Brain microvascular endothelial cell (primary cell): ENCODE data around the gene CAMP.

Source experiments
- DNase-seq: peaks from one replicate; pipeline ENCODE4 v3.0.0-alpha.2; 2020
- H3K27ac ChIP-seq: fragments of 250-450 bp; sonication (Bioruptor Pico); 2 replicates; pipeline ENCODE4 v1.5.1; 2020; ENCODE audit warnings: mild to moderate bottlenecking, moderate library complexity
- H3K27me3 ChIP-seq: fragments of 250-450 bp; sonication (Bioruptor Pico); replicated peaks from 2 replicates; pipeline ENCODE4 v1.5.1; 2020; ENCODE audit warnings: mild to moderate bottlenecking
- H3K36me3 ChIP-seq: fragments of 250-450 bp; sonication (Bioruptor Pico); replicated peaks from 2 replicates; pipeline ENCODE4 v1.5.1; 2020; ENCODE audit warnings: mild to moderate bottlenecking
- H3K4me3 ChIP-seq: 2 replicates; pipeline ENCODE4 v1.5.1; 2011; ENCODE audit warnings: low read depth, mild to moderate bottlenecking, control low read depth, low read length, moderate library complexity
- in situ Hi-C: cut with HindIII; loops from 2 replicates; pipeline ENCODE4 v1.10.0; 2017; ENCODE audit warnings: low sequenced_read_pairs, low pct_ligation_motif_present
- TF ChIP-seq, protein P1 (sequence below): IDR thresholded peaks from 2 replicates; pipeline ENCODE4 v1.5.1; 2011; ENCODE audit warnings: low read depth, mild to moderate bottlenecking, moderate library complexity, low read length, control low read depth, inconsistent platforms; ENCODE audit errors: missing control alignments

CAMP gene

DNA sequence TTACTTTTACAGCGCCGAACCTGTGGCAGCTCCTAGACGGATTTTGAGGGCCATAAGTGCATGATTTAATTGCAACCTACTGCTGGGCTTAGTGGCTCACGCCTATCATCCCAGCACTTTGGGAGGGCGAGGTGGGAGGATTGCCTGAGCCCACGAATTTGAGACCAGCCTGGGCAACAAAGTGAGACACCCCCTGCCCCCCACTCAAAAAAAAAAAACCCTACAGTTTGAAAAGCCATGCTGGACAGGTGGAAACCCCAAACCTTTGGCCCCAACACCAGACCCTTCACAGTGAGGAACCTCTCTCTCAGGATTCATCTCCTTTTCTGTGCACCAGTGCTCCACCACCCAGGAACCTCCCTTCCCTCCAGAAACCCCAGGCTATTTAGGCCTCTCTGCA lies 34.0 kb upstream of the CAMP start:
- no peak overlapping the region for H3K27ac ChIP-seq
- no peak for DNase-seq
- no peaks in the 10 kb centered on the region for H3K36me3 ChIP-seq
- in situ Hi-C loops = no loop called here
- H3K4me3 ChIP-seq = no peak overlapping the region
- TF ChIP-seq, protein P1, sequence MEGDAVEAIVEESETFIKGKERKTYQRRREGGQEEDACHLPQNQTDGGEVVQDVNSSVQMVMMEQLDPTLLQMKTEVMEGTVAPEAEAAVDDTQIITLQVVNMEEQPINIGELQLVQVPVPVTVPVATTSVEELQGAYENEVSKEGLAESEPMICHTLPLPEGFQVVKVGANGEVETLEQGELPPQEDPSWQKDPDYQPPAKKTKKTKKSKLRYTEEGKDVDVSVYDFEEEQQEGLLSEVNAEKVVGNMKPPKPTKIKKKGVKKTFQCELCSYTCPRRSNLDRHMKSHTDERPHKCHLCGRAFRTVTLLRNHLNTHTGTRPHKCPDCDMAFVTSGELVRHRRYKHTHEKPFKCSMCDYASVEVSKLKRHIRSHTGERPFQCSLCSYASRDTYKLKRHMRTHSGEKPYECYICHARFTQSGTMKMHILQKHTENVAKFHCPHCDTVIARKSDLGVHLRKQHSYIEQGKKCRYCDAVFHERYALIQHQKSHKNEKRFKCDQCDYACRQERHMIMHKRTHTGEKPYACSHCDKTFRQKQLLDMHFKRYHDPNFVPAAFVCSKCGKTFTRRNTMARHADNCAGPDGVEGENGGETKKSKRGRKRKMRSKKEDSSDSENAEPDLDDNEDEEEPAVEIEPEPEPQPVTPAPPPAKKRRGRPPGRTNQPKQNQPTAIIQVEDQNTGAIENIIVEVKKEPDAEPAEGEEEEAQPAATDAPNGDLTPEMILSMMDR = no peak
- no peaks in the 10 kb centered on the region for H3K27me3 ChIP-seq

DNA sequence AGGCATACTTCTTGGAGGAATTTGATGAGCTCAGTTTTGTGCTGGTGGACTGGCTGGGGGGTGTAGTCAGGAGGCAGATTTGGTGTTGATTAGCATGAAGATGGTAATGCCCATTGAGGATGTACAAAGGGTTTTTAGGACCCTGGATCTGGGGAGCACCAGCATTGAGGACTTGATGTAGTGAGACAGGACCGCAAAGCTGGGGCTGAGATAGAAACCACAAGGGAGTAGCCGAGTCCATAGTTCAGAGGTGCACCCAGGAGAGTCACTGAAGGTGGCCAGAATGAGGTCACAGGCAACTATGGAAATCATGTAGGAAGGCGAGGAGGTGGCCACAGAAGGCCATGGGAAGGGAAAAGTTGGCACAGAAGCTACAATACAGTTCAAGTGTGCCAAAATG lies 32.4 kb upstream of the CAMP start:
- Histone ChIP-seq H3K36me3 (no peaks in the 10 kb centered on the region), H3K4me3 (no peak overlapping the region), H3K27me3 (no peaks in the 10 kb centered on the region), H3K27ac (no peak overlapping the region)
- DNase-seq = no peak
- in situ Hi-C loops = no loop called here
- TF ChIP-seq, protein P1 = no peak

DNA sequence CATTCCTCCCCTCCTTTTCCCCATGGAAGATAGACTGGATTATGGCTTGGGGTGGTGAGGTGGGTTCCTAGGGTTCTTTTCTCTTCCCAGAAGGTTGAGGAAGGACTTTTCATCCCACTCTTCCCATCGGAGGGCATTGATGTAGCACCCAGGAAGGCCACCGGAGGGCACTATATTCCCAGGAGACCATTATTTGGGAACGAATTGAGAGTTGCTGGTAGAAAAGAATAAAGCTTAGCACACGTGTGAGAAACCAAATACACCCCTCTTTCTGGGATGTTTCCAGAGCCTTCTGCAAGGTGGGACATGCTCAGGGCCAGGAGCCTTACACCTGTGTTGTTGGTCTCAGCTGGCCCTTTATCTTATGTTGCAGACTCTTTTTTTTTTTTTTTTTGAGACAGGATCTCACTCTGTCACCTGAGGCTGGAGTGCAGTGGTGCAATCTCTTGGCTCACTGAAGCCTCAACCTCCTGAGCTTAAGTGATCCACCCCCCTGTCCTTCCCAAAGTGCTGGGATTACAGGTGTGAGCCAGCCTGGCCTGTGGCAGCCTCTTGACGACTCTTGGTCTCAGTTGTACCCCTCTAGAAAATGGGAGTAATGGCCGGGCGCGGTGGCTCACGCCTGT lies 28.7 kb upstream of the CAMP start:
- Histone ChIP-seq H3K27ac (no peak overlapping the region), H3K36me3 (no peaks in the 10 kb centered on the region), H3K4me3 (no peak overlapping the region), H3K27me3 (no peaks in the 10 kb centered on the region)
- in situ Hi-C loops = no loop called here
- DNase-seq = peak; percentile 49
- TF ChIP-seq, protein P1 = peak; percentile 89

DNA sequence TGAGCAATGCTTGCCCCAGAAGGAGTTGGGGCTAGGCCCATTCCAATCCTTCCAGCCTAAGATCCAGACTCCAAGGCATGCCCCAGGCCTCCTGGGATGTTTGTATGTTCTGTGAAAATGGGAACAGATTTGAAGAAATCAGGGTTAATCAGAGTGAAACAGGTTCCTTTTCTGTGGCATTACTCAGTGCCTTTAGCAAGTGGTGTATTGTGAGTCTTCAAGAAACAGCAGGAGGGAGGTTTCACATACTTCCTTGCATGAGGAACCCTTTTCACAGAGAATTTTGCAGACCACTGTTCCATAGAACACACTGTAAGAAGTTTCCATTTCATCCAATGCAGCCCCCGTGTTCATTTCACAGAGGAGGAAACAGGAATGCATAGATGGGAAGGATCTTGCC lies 26.7 kb upstream of the CAMP start:
- in situ Hi-C loops = no loop called here
- no peak for DNase-seq
- H3K4me3 ChIP-seq = no peak overlapping the region
- TF ChIP-seq, protein P1 = no peak
- no peaks in the 10 kb centered on the region for H3K27me3 ChIP-seq
- no peaks in the 10 kb centered on the region for H3K36me3 ChIP-seq
- no peak overlapping the region for H3K27ac ChIP-seq

DNA sequence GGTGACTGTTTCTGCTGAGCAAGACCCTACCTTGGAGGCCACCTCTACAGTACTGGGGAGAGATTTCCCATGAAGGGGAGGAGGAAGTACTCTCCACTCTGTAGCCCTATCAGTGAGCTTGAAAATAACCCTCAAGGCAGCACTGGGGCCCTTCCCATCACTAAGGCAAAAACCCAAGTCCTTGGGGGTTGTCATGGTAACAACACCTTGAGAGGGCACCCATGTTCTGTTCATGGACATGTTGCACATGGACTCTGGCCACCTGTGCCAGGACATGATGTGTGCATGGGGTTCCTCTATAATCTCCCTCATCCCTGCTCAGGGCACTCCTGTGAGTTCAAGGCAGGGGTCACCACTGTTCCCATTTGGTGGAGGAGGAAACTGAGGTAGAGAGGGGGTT lies 24.2 kb upstream of the CAMP start:
- Histone ChIP-seq H3K36me3 (no peaks in the 10 kb centered on the region), H3K27me3 (no peaks in the 10 kb centered on the region), H3K4me3 (no peak overlapping the region), H3K27ac (no peak overlapping the region)
- TF ChIP-seq, protein P1 = no peak
- in situ Hi-C loops = no loop called here
- no peak for DNase-seq

DNA sequence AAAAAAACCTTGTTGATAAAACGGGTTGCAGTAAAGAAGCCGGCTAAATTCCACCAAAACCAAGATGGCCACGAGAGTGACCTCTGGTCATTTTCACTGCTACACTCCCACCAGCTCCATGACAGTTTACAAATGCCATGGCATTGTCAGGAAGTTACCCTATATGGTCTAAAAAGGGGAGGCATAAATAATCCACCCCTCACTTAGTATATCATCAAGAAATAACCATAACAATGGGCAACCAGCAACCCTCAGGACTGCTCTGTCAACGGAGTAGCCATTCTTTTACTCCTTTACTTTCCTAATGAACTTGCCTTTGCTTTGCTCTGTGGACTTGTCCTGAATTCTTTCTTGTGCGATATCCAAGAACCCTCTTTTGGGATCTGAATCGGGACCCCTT lies 20.7 kb upstream of the CAMP start:
- no peak overlapping the region for H3K27ac ChIP-seq
- no peak overlapping the region for H3K4me3 ChIP-seq
- in situ Hi-C loops = no loop called here
- H3K27me3 ChIP-seq = no peaks in the 10 kb centered on the region
- TF ChIP-seq, protein P1 = no peak
- DNase-seq = no peak
- H3K36me3 ChIP-seq = no peaks in the 10 kb centered on the region
